ENCODE results near the gene PARVA.

DNA sequence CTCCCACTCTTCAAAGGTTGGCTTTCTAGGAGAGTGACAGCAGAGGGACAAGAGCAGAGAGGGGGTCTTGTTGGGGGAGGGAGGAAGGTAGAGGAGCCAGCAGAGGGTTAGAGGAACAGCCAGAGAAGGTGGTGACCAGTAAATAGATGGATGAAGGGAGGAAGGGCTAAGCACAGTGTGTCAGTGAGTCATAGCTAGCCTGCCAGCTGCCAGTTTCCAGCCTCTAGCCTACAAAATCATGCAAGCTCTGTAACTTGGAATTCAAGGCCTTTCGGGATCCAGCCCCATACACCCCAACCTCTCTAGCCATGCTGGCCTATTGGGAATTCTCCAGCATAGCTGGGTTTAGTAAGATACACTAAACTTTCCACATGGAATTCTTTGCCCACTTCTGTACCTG lies 149.4 kb downstream of the PARVA start:
- TF ChIP-seq CTCF (IDR thresholded peaks at IDR 0.05) = no peak
- TF ChIP-seq POLR2A (IDR thresholded peaks at IDR 0.05) = no peak
